WTC11 (cell line): Measurements from ENCODE around the gene LMO1. TPM values are rescaled to one million over a fixed set of nuclear protein-coding genes. Genes with fewer than 3 reads are reported as not detected.

Source experiments
- ATAC-seq: fragments of 200-7000 bp; cut with Tn5 transposase; 2 replicates; pipeline ENCODE4 v1.10.0; 2021; ENCODE audit warnings: mild to moderate bottlenecking, moderate library complexity
- CTCF ChIA-PET: fragments of 300-600 bp; sonication (Branson Sonifier 250); formaldehyde crosslinking; loops from one replicate; lab custom pipeline; 2021; ENCODE audit warnings: antibody characterized with exemption; lab: Charles Lee
- POLR2A ChIA-PET: fragments of 350-600 bp; sonication (Branson Sonifier 250); formaldehyde crosslinking; loops from one replicate; lab custom pipeline; 2021; ENCODE audit warnings: antibody characterized with exemption; lab: Charles Lee
- DNase-seq: peaks from one replicate; pipeline ENCODE4 v3.0.0; 2021; ENCODE audit warnings: low spot score
- H3K27ac Mint-ChIP-seq: 2 replicates; pipeline ENCODE4 v1.8.0; 2021; ENCODE audit warnings: mixed read lengths
- H3K27me3 Mint-ChIP-seq: 2 replicates; pipeline ENCODE4 v1.8.0; 2021; ENCODE audit warnings: low read depth, mild to moderate bottlenecking, moderate library complexity, mixed read lengths
- H3K36me3 Mint-ChIP-seq: 2 replicates; pipeline ENCODE4 v1.8.0; 2021; ENCODE audit warnings: mixed read lengths
- H3K4me1 Mint-ChIP-seq: 2 replicates; pipeline ENCODE4 v1.8.0; 2022; ENCODE audit warnings: mixed read lengths
- H3K4me3 Mint-ChIP-seq: 2 replicates; pipeline ENCODE4 v1.8.0; 2021; ENCODE audit warnings: mild to moderate bottlenecking, moderate library complexity, mixed read lengths
- H3K9me3 Mint-ChIP-seq: 2 replicates; pipeline ENCODE4 v1.8.0; 2021; ENCODE audit warnings: mixed read lengths
- E2F1 ChIP-seq: sonication (generic); formaldehyde crosslinking; IDR thresholded peaks from 2 replicates; pipeline ENCODE4 v1.8.0; 2022; ENCODE audit warnings: mild to moderate bottlenecking, missing genetic modification reagents
- FOXJ3 ChIP-seq: sonication (generic); formaldehyde crosslinking; IDR thresholded peaks from 2 replicates; pipeline ENCODE4 v1.9.0; 2021; ENCODE audit warnings: missing genetic modification reagents, mild to moderate bottlenecking, borderline replicate concordance
- FOXP1 ChIP-seq: sonication (generic); formaldehyde crosslinking; IDR thresholded peaks from 2 replicates; pipeline ENCODE4 v1.8.0; 2022; ENCODE audit warnings: missing genetic modification reagents, mild to moderate bottlenecking, moderate library complexity, borderline replicate concordance
- GTF2I ChIP-seq: fragments of 250-450 bp; sonication (Bioruptor Pico); conservative IDR thresholded peaks from 2 replicates; pipeline ENCODE4 v1.4.0; 2021; ENCODE audit warnings: mild to moderate bottlenecking
- IRF1 ChIP-seq: sonication (generic); formaldehyde crosslinking; IDR thresholded peaks from 2 replicates; pipeline ENCODE4 v1.8.0; 2023; ENCODE audit warnings: missing genetic modification reagents
- IRF2 ChIP-seq: sonication (generic); formaldehyde crosslinking; IDR thresholded peaks from 2 replicates; pipeline ENCODE4 v1.8.0; 2022; ENCODE audit warnings: low read depth, missing genetic modification reagents, borderline replicate concordance
- NR1H2 ChIP-seq: sonication (generic); formaldehyde crosslinking; IDR thresholded peaks from 2 replicates; pipeline ENCODE4 v1.9.0; 2021; ENCODE audit warnings: mild to moderate bottlenecking, moderate library complexity, missing genetic modification reagents
- NR2C2 ChIP-seq: sonication (generic); formaldehyde crosslinking; IDR thresholded peaks from 2 replicates; pipeline ENCODE4 v1.8.0; 2022; ENCODE audit warnings: mild to moderate bottlenecking, missing genetic modification reagents
- TEAD1 ChIP-seq: sonication (generic); formaldehyde crosslinking; IDR thresholded peaks from 2 replicates; pipeline ENCODE4 v1.8.0; 2022; ENCODE audit warnings: mild to moderate bottlenecking, missing genetic modification reagents
- ZNF423 ChIP-seq: fragments of 250-450 bp; sonication (Bioruptor Pico); IDR thresholded peaks from 2 replicates; pipeline ENCODE4 v2.1.2; 2022; ENCODE audit warnings: mild to moderate bottlenecking, moderate library complexity
- ZNF532 ChIP-seq: fragments of 250-450 bp; sonication (Bioruptor Pico); IDR thresholded peaks from 2 replicates; pipeline ENCODE4 v1.9.0; 2021; ENCODE audit warnings: mild to moderate bottlenecking, borderline replicate concordance
- ZSCAN18 ChIP-seq: fragments of 250-450 bp; sonication (Bioruptor Pico); IDR thresholded peaks from 2 replicates; pipeline ENCODE4 v2.1.2; 2022; ENCODE audit warnings: mild to moderate bottlenecking, moderate library complexity
- total RNA-seq: library from RNA; stranded (reverse); gene quantifications from 3 replicates; pipeline ENCODE4 v1.2.3, GENCODE V29; 2021
- TF ChIP-seq, protein P1 (sequence below): fragments of 250-450 bp; sonication (Bioruptor Pico); conservative IDR thresholded peaks from 2 replicates; pipeline ENCODE4 v1.9.0; 2021; ENCODE audit warnings: mild to moderate bottlenecking

The LMO1 gene
- total RNA-seq, 1 experiment from 2014 or later: 0.44 TPM

GRCh38 chr11:8232414-8232813 is 31.3 kb downstream of the LMO1 start (continued):
- no peak for TF ChIP-seq IRF2 (CRISPR knock-in tag)
- no peak for TF ChIP-seq NR1H2 (CRISPR knock-in tag)
- no peak for TF ChIP-seq FOXP1 (CRISPR knock-in tag)
- TF ChIP-seq, protein P1, sequence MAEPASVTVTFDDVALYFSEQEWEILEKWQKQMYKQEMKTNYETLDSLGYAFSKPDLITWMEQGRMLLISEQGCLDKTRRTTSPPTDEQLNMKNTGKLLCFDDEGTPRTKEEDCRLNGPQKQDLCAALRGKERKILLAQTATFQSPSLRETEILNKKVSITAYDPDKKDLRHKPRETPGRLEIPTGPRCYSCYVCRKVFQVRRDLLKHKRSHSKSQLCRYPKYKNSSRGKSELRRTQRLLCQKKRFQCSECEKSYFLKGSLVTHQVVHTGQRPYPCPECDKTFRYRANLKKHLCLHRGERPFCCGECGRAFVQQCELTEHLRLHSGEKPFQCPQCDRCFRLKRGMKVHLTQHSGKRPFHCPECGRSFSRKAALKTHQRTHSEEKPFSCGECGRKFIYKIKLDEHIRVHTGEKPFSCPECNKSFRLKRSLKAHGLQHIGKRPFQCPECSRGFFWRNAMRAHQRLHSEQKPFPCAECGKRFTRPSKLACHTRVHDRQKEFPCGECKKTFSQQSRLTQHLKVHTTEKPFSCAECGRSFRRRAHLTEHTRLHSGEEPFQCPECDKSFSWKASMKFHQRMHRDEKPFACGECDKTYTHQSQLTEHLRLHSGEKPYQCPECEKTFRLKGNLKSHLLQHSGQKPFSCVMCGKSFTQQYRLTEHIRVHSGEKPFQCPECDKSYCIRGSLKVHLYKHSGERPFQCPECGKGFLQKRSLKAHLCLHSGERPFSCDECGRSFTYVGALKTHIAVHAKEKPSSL: no peak
- no peak for TF ChIP-seq ZSCAN18 (CRISPR knock-in tag)

- Mint-ChIP-seq H3K36me3 (no peaks in the 10 kb centered on the region), H3K9me3 (no peaks in the 10 kb centered on the region), H3K4me1 (peaks cover 1% of the 10 kb centered on the region), H3K27me3 (peaks cover 3% of the 10 kb centered on the region; the same call in 1 of the 2 replicates), H3K27ac (no peak overlapping the region), H3K4me3 (no peak overlapping the region)
- CTCF ChIA-PET: interaction anchor here (0.8 to 9.4 kb wide), 4 partner anchors 15 to 133 kb away, joined by 3 to 105 read pairs (median 4); partner anchors contain the start of gene LMO1
- POLR2A ChIA-PET: no interaction called here
- TF ChIP-seq ZNF532: no peak
- no peak for TF ChIP-seq NR2C2 (CRISPR knock-in tag)
- no peak for TF ChIP-seq NR1H2 (CRISPR knock-in tag)
- no peak for TF ChIP-seq TEAD1
- no peak for TF ChIP-seq E2F1 (CRISPR knock-in tag)
- no peak for TF ChIP-seq ZNF423 (CRISPR knock-in tag)
- no peak for ATAC-seq
- no peak for DNase-seq
These were observed 31.7 kb downstream of the LMO1 start for GRCh38 chr11:8231979-8232378.

GRCh38 chr11:8230921-8231847 is 32.5 kb downstream of the LMO1 start:
- H3K9me3 Mint-ChIP-seq: no peaks in the 10 kb centered on the region
- peaks cover 3% of the 10 kb centered on the region; the same call in 1 of the 2 replicates for H3K27me3 Mint-ChIP-seq
- ATAC-seq: no peak
- ChIA-PET POLR2A (no interaction called here), CTCF (interaction anchor here (0.5 to 9.4 kb wide), 13 partner anchors 11 to 630 kb away, joined by 3 to 105 read pairs (median 4); partner anchors contain the start of gene LMO1)
- H3K36me3 Mint-ChIP-seq: no peaks in the 10 kb centered on the region
- no peak for DNase-seq
- H3K27ac Mint-ChIP-seq: no peak overlapping the region
- H3K4me3 Mint-ChIP-seq: no peak overlapping the region
- peaks cover 7% of the 10 kb centered on the region for H3K4me1 Mint-ChIP-seq
- TF ChIP-seq IRF1 (CRISPR knock-in tag) (no peak), GTF2I (no peak), FOXJ3 (no peak)
- TF ChIP-seq, protein P1: no peak
